Choroid plexus epithelial cell (primary cell): Measurements from ENCODE around the gene OMA1.
A peak's percentile ranks its signal among the peaks of the same experiment; 100 is the strongest.

Experiments used
- DNase-seq: peaks from one replicate; pipeline ENCODE4 v3.0.0-alpha.2; 2010; ENCODE audit warnings: low read depth
- H3K4me3 ChIP-seq: 2 replicates; pipeline ENCODE4 v1.5.1; 2011; ENCODE audit warnings: low read depth, mild to moderate bottlenecking, control low read depth, low read length, moderate library complexity
- CTCF ChIP-seq: conservative IDR thresholded peaks from 2 replicates; pipeline ENCODE4 v1.5.1; 2011; ENCODE audit warnings: low read depth, mild to moderate bottlenecking, control low read depth, inconsistent platforms, low read length, moderate library complexity

Gene OMA1

GRCh38 chr1:58476179-58476578, 70.3 kb downstream of the OMA1 start:
- H3K4me3 ChIP-seq: no peak overlapping the region
- no peak for TF ChIP-seq CTCF
- no peak for DNase-seq

GRCh38 chr1:58469476-58469875, 77.0 kb downstream of the OMA1 start:
- no peak for TF ChIP-seq CTCF
- H3K4me3 ChIP-seq: no peak overlapping the region
- DNase-seq: no peak

DNA sequence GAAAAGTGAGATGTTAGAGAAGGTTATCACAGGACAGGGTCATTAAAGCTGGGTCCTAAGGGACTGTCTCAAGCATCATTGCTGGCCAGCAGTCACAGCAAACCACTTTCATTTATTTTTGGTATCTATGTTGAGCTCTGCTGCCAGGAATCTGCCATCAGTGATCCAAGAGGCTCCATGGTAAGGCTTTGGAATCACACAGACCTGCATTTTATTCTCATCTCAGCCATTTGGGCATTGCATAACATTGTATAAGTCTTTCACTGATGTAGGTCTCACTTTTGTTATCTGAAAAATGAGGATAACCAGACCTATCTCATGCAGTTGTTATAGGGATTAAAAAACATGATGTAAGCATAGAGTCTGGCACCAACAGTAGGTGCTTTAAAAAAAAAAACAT, 77.5 kb downstream of the OMA1 start:
- no peak for TF ChIP-seq CTCF
- H3K4me3 ChIP-seq: no peak overlapping the region
- no peak for DNase-seq

- no peak for DNase-seq
- no peak overlapping the region for H3K4me3 ChIP-seq
- no peak for TF ChIP-seq CTCF
Observed at GRCh38 chr1:58468612-58469011, 77.9 kb downstream of the OMA1 start.

GRCh38 chr1:58466630-58467241, 79.8 kb downstream of the OMA1 start:
- no peak for TF ChIP-seq CTCF
- DNase-seq: no peak
- no peak overlapping the region for H3K4me3 ChIP-seq

- peak; percentile 18 for DNase-seq
- no peak overlapping the region for H3K4me3 ChIP-seq
- no peak for TF ChIP-seq CTCF
Observed at GRCh38 chr1:58465825-58466629, 80.5 kb downstream of the OMA1 start.

DNA sequence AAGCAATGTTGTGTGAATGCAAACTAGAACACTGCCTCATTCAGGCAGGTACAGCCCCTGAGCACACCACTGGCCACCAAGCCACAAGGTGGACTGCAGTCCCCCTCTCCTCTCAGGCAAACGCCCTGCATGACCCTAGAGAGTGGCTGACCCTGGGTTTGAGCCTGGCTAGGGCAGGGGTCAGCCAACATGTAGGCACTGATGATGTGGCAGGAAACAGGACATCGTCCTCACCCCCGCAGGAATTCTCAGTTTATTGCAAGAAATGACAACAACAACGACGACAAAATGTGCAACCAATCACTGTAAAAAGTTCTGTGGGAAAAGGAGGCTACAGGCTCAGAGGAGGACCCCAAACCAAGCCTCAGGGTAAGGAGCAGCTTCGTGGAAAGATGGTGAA, 81.3 kb downstream of the OMA1 start:
- DNase-seq: no peak
- H3K4me3 ChIP-seq: no peak overlapping the region
- TF ChIP-seq CTCF: no peak
